ENCODE measurements around the gene ZP2. TPM values are rescaled to one million over a fixed set of nuclear protein-coding genes. Genes with fewer than 3 reads are reported as not detected.

Gene ZP2
- total and polyA plus RNA-seq, 2 of the 4 experiments (the other 2 are of a cell fraction) = not detected

DNA sequence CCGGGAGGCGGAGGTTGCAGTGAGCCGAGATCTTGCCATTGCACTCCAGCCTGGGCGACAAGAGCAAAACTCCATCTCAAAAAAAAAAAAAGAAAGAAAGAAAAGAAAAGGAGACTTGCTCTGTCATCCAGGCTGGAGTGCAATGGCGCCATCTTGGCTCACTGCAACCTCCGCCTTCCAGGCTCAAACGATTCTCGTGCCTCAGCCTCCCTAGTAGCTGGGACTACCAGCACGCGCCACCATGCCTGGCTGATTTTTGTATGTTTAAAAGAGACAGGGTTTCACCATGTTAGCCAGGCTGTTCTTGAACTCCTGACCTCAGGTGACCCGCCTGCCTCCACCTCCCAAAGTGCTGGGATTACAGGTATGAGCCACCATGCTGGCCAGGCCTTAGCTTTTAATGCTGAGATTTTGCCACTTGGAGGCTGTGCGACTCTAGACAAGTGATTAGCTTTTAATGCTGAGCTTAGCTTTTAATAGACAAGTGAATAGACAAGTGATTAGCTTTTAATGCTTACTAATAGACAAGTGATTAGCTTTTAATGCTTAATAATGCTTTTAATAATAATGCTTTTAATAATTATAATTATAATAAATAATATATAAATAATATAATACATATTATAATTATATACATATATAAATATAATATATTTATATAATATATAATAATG, 43.3 kb downstream of the ZP2 start:
- no TSS peak for BruUV-seq (replicated peaks)
- Histone ChIP-seq H3K9me3 (ENCODE audit: control insufficient read depth, insufficient read depth, low read length) (no peaks in the 10 kb centered on the region), H4K8ac (ENCODE audit: low read depth in 2 of 2, low read length in 2 of 2) (no peak overlapping the region), H3K9ac (ENCODE audit: low read depth, low read length) (no peak overlapping the region), H3K18ac (ENCODE audit: low read depth, low read length) (peak overlapping the region; percentile 43; the same call in 1 of the 2 replicates), H3K4me3 (ENCODE audit: insufficient read depth, low read depth, low read length) (no peak overlapping the region), H2BK15ac (ENCODE audit: low read depth, low read length) (no peak overlapping the region), H4K91ac (ENCODE audit: insufficient read depth, low read depth, low read length) (peak overlapping the region; percentile 31; the same call in 1 of the 2 replicates), H3K27me3 (ENCODE audit: control insufficient read depth, insufficient read depth, low read length) (no peaks in the 10 kb centered on the region), H2AK9ac (replicated peaks; ENCODE audit: low read depth, low read length, poor library complexity) (no peak overlapping the region), H3K4me2 (ENCODE audit: low read depth, low read length) (no peak overlapping the region), H2AK5ac (ENCODE audit: low read depth, low read length) (peak overlapping the region; percentile 56; the same call in 1 of the 2 replicates), H2BK120ac (ENCODE audit: low read depth, low read length) (no peak overlapping the region), H4K5ac (ENCODE audit: low read depth, low read length) (no peak overlapping the region), H3K27ac (ENCODE audit: insufficient read depth, low read length) (no peak overlapping the region), H4K20me1 (ENCODE audit: insufficient read depth, low read length) (peaks cover 17% of the 10 kb centered on the region), H3K79me1 (ENCODE audit: low read depth in 1 of 2, low read length in 2 of 2) (peaks cover 6 to 30% of the 10 kb centered on the region in 2 experiments; a peak in 3 of 4 replicates), H3K4ac (ENCODE audit: low read depth, low read length) (no peak overlapping the region), H3K9me1 (ENCODE audit: insufficient read depth, low read length) (peaks cover 25% of the 10 kb centered on the region), H3K36me3 (ENCODE audit: control insufficient read depth, insufficient read depth, low read length) (peaks cover 43% of the 10 kb centered on the region), H3K23ac (ENCODE audit: low read depth, low read length) (no peak overlapping the region), H3K14ac (replicated peaks; ENCODE audit: low read depth, low read length) (no peak overlapping the region), H3K56ac (ENCODE audit: extremely low read depth, insufficient read depth, low read length) (no peak overlapping the region), H3K4me1 (ENCODE audit: control insufficient read depth, insufficient read depth, low read length) (peaks cover 14% of the 10 kb centered on the region), H2BK20ac (ENCODE audit: low read depth, low read length) (0 out of 2 replicates have a peak overlapping the region, but pooled peaks have one; percentile 57), H2BK5ac (ENCODE audit: low read depth, low read length, poor library complexity, severe bottlenecking) (peak overlapping the region; percentile 67), H2AFZ (replicated peaks; ENCODE audit: low read length, poor library complexity) (no peak overlapping the region)
- intact Hi-C loops (cut with micrococcal nuclease) (no loop called here), dilution Hi-C loops (cut with HindIII; ENCODE audit: low sequenced_read_pairs, unreplicated experiment) (no loop called here), in situ Hi-C loops (cut with MboI; ENCODE audit: low sequenced_read_pairs) (loop anchor here (25.0 kb wide), 1 partner anchor 1169 kb away; no protein-coding TSS in a partner anchor)
- ATAC-seq (ENCODE audit: low read depth) = no peak
- no peak for DNase-seq
- POLR2A ChIA-PET (ENCODE audit: unreplicated experiment) = no interaction called here
- TF ChIP-seq MAFK (IDR thresholded peaks at IDR 0.05; ENCODE audit: low read depth, low read length) (peak; percentile 39; the same call in 1 of the 2 replicates), RFX5 (IDR thresholded peaks at IDR 0.05; ENCODE audit: low read depth, low read length) (no peak)
- CTCF ChIA-PET = interaction anchor here (0.6 to 1.0 kb wide), 4 partner anchors 21 to 1640 kb away, joined by 3 to 4 read pairs (median 3); partner anchors contain the start of gene UQCRC2
- 100% methylated on average over 1 of the region's 12 CpGs; no CpG with 5 or more reads in 1 of the 2 experiments for WGBS, 2 experiments (ENCODE audit: extremely low coverage in 2 of 2, insufficient read length in 1 of 2)
